GM23248 (cell line): Measurements from ENCODE around the gene TENM4. TPM values are rescaled to one million over a fixed set of nuclear protein-coding genes. Genes with fewer than 3 reads are reported as not detected.

ENCODE experiments used
- DNase-seq: peaks from one replicate; pipeline ENCODE4 v3.0.0-alpha.2; 2015
- H2AFZ ChIP-seq: fragments of 200-600 bp; sonication (generic); 2 replicates; pipeline ENCODE4 v1.6.1; 2016; ENCODE audit warnings: antibody characterized with exemption
- H3F3A ChIP-seq: fragments of 200-600 bp; sonication (generic); 2 replicates; pipeline ENCODE4 v1.6.1; 2016; ENCODE audit warnings: mild to moderate bottlenecking, antibody characterized with exemption, mixed run types; ENCODE audit not compliant: insufficient read depth
- H3K27ac ChIP-seq: fragments of 200-600 bp; sonication (generic); 2 replicates; pipeline ENCODE4 v1.5.1; 2016; ENCODE audit warnings: mild to moderate bottlenecking
- H3K27me3 ChIP-seq: fragments of 200-600 bp; sonication (generic); replicated peaks from 2 replicates; pipeline ENCODE4 v1.6.1; 2016; ENCODE audit warnings: mild to moderate bottlenecking; ENCODE audit not compliant: insufficient read depth
- H3K36me3 ChIP-seq: fragments of 200-600 bp; sonication (generic); 2 replicates; pipeline ENCODE4 v1.6.1; 2016; ENCODE audit warnings: low read depth, mild to moderate bottlenecking
- H3K4me1 ChIP-seq: fragments of 200-600 bp; sonication (generic); 2 replicates; pipeline ENCODE4 v1.6.1; 2016; ENCODE audit warnings: mild to moderate bottlenecking; ENCODE audit not compliant: insufficient read depth
- H3K4me2 ChIP-seq: fragments of 200-600 bp; sonication (generic); one replicate; pipeline ENCODE4 v1.6.1; 2016; ENCODE audit warnings: mild to moderate bottlenecking; ENCODE audit not compliant: unreplicated experiment
- H3K4me3 ChIP-seq: fragments of 200-600 bp; sonication (generic); 2 replicates; pipeline ENCODE4 v1.5.1; 2016; ENCODE audit warnings: mild to moderate bottlenecking
- H3K79me2 ChIP-seq: fragments of 200-600 bp; sonication (generic); 2 replicates; pipeline ENCODE4 v1.6.1; 2016; ENCODE audit warnings: mild to moderate bottlenecking; ENCODE audit not compliant: insufficient read depth
- H3K9ac ChIP-seq: fragments of 200-600 bp; sonication (generic); 2 replicates; pipeline ENCODE4 v1.6.1; 2016; ENCODE audit warnings: mild to moderate bottlenecking
- H3K9me2 ChIP-seq: fragments of 200-600 bp; sonication (generic); 2 replicates; pipeline ENCODE4 v1.6.1; 2016; ENCODE audit warnings: mixed run types, mild to moderate bottlenecking, moderate library complexity; ENCODE audit not compliant: insufficient read depth
- H3K9me3 ChIP-seq: fragments of 200-600 bp; sonication (generic); one replicate; pipeline ENCODE4 v1.6.1; 2017; ENCODE audit warnings: low read depth
- H4K20me1 ChIP-seq: fragments of 200-600 bp; sonication (generic); 2 replicates; pipeline ENCODE4 v1.6.0; 2016; ENCODE audit not compliant: insufficient read depth
- EZH2 ChIP-seq: fragments of 200-600 bp; sonication (generic); IDR thresholded peaks from 2 replicates; pipeline ENCODE4 v1.6.1; 2018; ENCODE audit warnings: antibody characterized with exemption, mild to moderate bottlenecking; ENCODE audit not compliant: insufficient read depth, poor library complexity, severe bottlenecking
- EZH2phosphoT487 ChIP-seq: fragments of 200-600 bp; sonication (generic); IDR thresholded peaks from 2 replicates; pipeline ENCODE4 v1.6.1; 2018; ENCODE audit warnings: antibody characterized with exemption, moderate library complexity, mild to moderate bottlenecking, low read depth; ENCODE audit not compliant: insufficient read depth
- WGBS, 2 experiments: methylation state at CpG; one replicate each; pipeline ENCODE4 v1.1.6; 2015 to 2017; ENCODE audit warnings: low lambda C conversion rate in 2 of 2, low coverage in 1 of 2; ENCODE audit errors: missing lambda C conversion rate in 2 of 2; 5-methylcytosine and 5-hydroxymethylcytosine counted together
- in situ Hi-C: fragments of 300-500 bp; cut with MboI; formaldehyde crosslinking; loops from 2 replicates; pipeline ENCODE4 v1.15.0; 2020
- polyA plus RNA-seq: library from polyadenylated mRNA; unstranded; fragments of >200 nt; fragmentation: Nextera tagmentation; extraction: Ambion mirVana; gene quantifications from 2 replicates; pipeline ENCODE4 v1.2.1, GENCODE V29; 2016
- total RNA-seq: library from RNA; depleted of rRNA; stranded (reverse); fragments of >200 nt; shearing (Covaris generic); gene quantifications from 2 replicates; pipeline ENCODE4 v1.2.3, GENCODE V29; 2014

Gene TENM4
- total and polyA plus RNA-seq, 2 experiments from 2014 or later = 0.11 to 0.48 TPM

GRCh38 chr11:79157738-79158137 is 283.1 kb downstream of the TENM4 start:
- no peaks in the 10 kb centered on the region for H3K9me2 ChIP-seq
- in situ Hi-C loops = no loop called here
- TF ChIP-seq EZH2phosphoT487 = no peak
- H3K9ac ChIP-seq = no peak overlapping the region
- H4K20me1 ChIP-seq = no peaks in the 10 kb centered on the region
- 14 to 15% methylated on average over 4 of the region's 4 CpGs for WGBS, 2 experiments
- no peak overlapping the region for H2AFZ ChIP-seq
- no peaks in the 10 kb centered on the region for H3K9me3 ChIP-seq
- H3F3A ChIP-seq = no peaks in the 10 kb centered on the region
- no peaks in the 10 kb centered on the region for H3K79me2 ChIP-seq
- H3K4me3 ChIP-seq = no peak overlapping the region
- no peak overlapping the region for H3K4me2 ChIP-seq
- H3K27ac ChIP-seq = no peak overlapping the region
- H3K27me3 ChIP-seq = no peaks in the 10 kb centered on the region
- no peaks in the 10 kb centered on the region for H3K4me1 ChIP-seq
- no peak for DNase-seq
- no peaks in the 10 kb centered on the region for H3K36me3 ChIP-seq

- in situ Hi-C loops = no loop called here
- no peak overlapping the region for H3K4me3 ChIP-seq
- no peaks in the 10 kb centered on the region for H3K27me3 ChIP-seq
- H3K9me3 ChIP-seq = no peaks in the 10 kb centered on the region
- H3K9me2 ChIP-seq = no peaks in the 10 kb centered on the region
- WGBS, 2 experiments = 24 to 25% methylated on average over 6 of the region's 6 CpGs
- no peak overlapping the region for H3K27ac ChIP-seq
- H3K36me3 ChIP-seq = no peaks in the 10 kb centered on the region
- TF ChIP-seq EZH2 = no peak
- no peak overlapping the region for H2AFZ ChIP-seq
- H3K79me2 ChIP-seq = no peaks in the 10 kb centered on the region
- no peaks in the 10 kb centered on the region for H3F3A ChIP-seq
- H4K20me1 ChIP-seq = no peaks in the 10 kb centered on the region
- no peak overlapping the region for H3K9ac ChIP-seq
- DNase-seq = no peak
- no peak overlapping the region for H3K4me2 ChIP-seq
- no peaks in the 10 kb centered on the region for H3K4me1 ChIP-seq
Observed at GRCh38 chr11:79156031-79156430, 284.8 kb downstream of the TENM4 start.

- H4K20me1 ChIP-seq = no peaks in the 10 kb centered on the region
- H3K9me2 ChIP-seq = no peaks in the 10 kb centered on the region
- no peaks in the 10 kb centered on the region for H3K27me3 ChIP-seq
- H3K79me2 ChIP-seq = no peaks in the 10 kb centered on the region
- no peak overlapping the region for H3K4me3 ChIP-seq
- H3K27ac ChIP-seq = no peak overlapping the region
- no peak overlapping the region for H3K9ac ChIP-seq
- in situ Hi-C loops = no loop called here
- no peaks in the 10 kb centered on the region for H3K4me1 ChIP-seq
- H2AFZ ChIP-seq = no peak overlapping the region
- DNase-seq = no peak
- no peaks in the 10 kb centered on the region for H3F3A ChIP-seq
- no peaks in the 10 kb centered on the region for H3K36me3 ChIP-seq
- H3K4me2 ChIP-seq = no peak overlapping the region
- no peaks in the 10 kb centered on the region for H3K9me3 ChIP-seq
- no peak for TF ChIP-seq EZH2phosphoT487
- TF ChIP-seq EZH2 = no peak
- 24 to 30% methylated on average over 2 to 3 of the region's 3 CpGs for WGBS, 2 experiments
Observed at GRCh38 chr11:79155237-79155636, 285.6 kb downstream of the TENM4 start.

GRCh38 chr11:79152511-79152910 is 288.3 kb downstream of the TENM4 start:
- no peaks in the 10 kb centered on the region for H3K27me3 ChIP-seq
- H3F3A ChIP-seq = no peaks in the 10 kb centered on the region
- H3K36me3 ChIP-seq = no peaks in the 10 kb centered on the region
- H3K9me2 ChIP-seq = no peaks in the 10 kb centered on the region
- no peak overlapping the region for H3K4me2 ChIP-seq
- TF ChIP-seq EZH2phosphoT487 (no peak), EZH2 (no peak)
- H3K4me3 ChIP-seq = no peak overlapping the region
- no peak overlapping the region for H3K27ac ChIP-seq
- no peak for DNase-seq
- in situ Hi-C loops = no loop called here
- 17 to 24% methylated on average over 4 of the region's 4 CpGs for WGBS, 2 experiments
- no peaks in the 10 kb centered on the region for H3K9me3 ChIP-seq
- no peak overlapping the region for H2AFZ ChIP-seq
- no peak overlapping the region for H3K9ac ChIP-seq
- no peaks in the 10 kb centered on the region for H4K20me1 ChIP-seq
- H3K4me1 ChIP-seq = no peaks in the 10 kb centered on the region
- no peaks in the 10 kb centered on the region for H3K79me2 ChIP-seq

GRCh38 chr11:79151396-79151795 is 289.4 kb downstream of the TENM4 start:
- no peak for TF ChIP-seq EZH2phosphoT487
- TF ChIP-seq EZH2 = no peak
- H3K79me2 ChIP-seq = no peaks in the 10 kb centered on the region
- H3K4me3 ChIP-seq = no peak overlapping the region
- H3K9ac ChIP-seq = no peak overlapping the region
- in situ Hi-C loops = no loop called here
- no peaks in the 10 kb centered on the region for H3K9me3 ChIP-seq
- no peaks in the 10 kb centered on the region for H4K20me1 ChIP-seq
- H3K27ac ChIP-seq = no peak overlapping the region
- no peaks in the 10 kb centered on the region for H3K36me3 ChIP-seq
- no peak overlapping the region for H3K4me2 ChIP-seq
- H3K4me1 ChIP-seq = no peaks in the 10 kb centered on the region
- H3K27me3 ChIP-seq = no peaks in the 10 kb centered on the region
- H2AFZ ChIP-seq = no peak overlapping the region
- H3K9me2 ChIP-seq = no peaks in the 10 kb centered on the region
- no peaks in the 10 kb centered on the region for H3F3A ChIP-seq
- 95 to 96% methylated on average over 3 of the region's 3 CpGs for WGBS, 2 experiments
- DNase-seq = no peak
